ENCODE results near the gene NDUFS8. TPM values are rescaled to one million over a fixed set of nuclear protein-coding genes. Genes with fewer than 3 reads are reported as not detected.
"Not testable (repeated sequence)": the region's sequence is repeated elsewhere in the genome, so short reads cannot be mapped to it uniquely, and the experiment has no call there.

The NDUFS8 gene
- total RNA-seq = 100 to 1,000 TPM; 157 to 173 (median 159) TPM

DNA sequence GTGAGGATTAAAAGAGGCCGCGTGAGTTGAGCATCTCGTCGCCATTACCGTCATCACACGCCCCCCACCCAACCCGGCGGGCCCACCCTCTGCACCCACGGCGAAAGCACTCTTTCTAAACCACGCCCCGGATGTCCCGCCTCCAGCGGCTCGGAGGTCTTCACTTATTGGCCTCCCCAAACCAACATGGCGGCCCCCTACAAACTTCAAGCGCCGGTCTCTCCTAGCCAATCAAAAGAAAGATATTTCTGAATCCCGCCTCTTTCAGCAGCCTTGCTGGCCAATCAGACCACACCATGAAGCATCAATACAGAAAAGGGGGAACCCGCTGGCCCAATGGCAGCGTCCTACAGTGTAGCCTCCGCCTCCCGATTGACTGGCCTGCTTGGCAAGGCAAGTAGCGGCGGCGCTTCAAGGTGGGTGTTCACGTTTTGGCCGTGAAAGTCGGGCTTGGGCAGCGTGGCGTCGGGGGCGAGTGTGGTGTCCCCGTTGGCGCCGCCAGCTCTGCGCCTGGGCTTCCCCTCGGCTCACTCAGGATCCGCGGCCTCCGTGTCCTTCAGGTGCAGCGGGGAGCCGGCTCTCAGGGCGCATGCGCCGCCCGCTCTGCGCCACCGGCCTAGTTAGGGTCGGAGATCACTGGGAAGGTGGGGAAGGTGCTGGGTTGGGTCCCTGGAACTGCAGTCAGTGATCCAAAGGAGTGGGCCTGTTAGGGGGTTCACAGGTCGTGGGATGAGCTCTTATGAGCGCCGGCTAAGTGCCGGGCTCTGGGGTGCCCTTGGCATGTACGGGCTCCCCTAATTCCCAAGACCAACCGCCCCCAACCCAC is at the start of gene NDUFS8:
NDUFS8 (plus strand) TSS at position 364 of the 826 bp plus-strand sequence. CDS start 1,471 bp downstream, outside the sequence.
- peaks cover 2% of the 10 kb centered on the region for H3K36me3 Mint-ChIP-seq (ENCODE audit: insufficient read depth)
- peaks cover 22% of the 10 kb centered on the region for H3K4me1 Mint-ChIP-seq (ENCODE audit: low read depth)
- DNase-seq = peak; percentile 96
- H3K4me3 Mint-ChIP-seq = peak within 1 kb of the TSS; percentile 93
- peak; percentile 97 for ATAC-seq
- no peaks in the 10 kb centered on the region for H3K27me3 Mint-ChIP-seq (ENCODE audit: low read depth)
- no peaks in the 10 kb centered on the region for H3K9me3 Mint-ChIP-seq

DNA sequence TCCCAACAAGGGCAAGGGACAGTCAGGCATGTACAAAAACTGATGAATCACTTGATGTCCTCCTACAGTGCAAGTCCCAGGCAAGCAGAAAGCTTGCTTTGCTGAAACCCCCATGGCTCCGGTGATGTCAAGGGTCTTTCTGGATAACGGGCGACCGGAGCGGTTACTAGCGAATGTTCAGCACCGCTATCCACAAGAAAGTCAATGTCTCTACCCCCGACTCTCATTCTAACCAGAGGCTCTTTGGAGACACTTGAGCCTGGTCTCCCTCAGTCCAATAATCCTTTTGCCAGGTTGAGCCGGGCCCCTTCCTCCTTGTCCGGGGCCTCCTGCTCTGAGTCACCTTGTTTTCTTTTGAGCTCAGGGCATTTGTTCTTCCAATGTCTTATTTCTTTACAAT is 49.3 kb upstream of the NDUFS8 start:
- H3K27me3 Mint-ChIP-seq (ENCODE audit: low read depth) = peaks cover 26% of the 10 kb centered on the region
- not testable (repeated sequence) for H3K4me1 Mint-ChIP-seq (ENCODE audit: low read depth); H3K9me3 Mint-ChIP-seq; H3K4me3 Mint-ChIP-seq; DNase-seq; ATAC-seq; H3K36me3 Mint-ChIP-seq (ENCODE audit: insufficient read depth)

DNA sequence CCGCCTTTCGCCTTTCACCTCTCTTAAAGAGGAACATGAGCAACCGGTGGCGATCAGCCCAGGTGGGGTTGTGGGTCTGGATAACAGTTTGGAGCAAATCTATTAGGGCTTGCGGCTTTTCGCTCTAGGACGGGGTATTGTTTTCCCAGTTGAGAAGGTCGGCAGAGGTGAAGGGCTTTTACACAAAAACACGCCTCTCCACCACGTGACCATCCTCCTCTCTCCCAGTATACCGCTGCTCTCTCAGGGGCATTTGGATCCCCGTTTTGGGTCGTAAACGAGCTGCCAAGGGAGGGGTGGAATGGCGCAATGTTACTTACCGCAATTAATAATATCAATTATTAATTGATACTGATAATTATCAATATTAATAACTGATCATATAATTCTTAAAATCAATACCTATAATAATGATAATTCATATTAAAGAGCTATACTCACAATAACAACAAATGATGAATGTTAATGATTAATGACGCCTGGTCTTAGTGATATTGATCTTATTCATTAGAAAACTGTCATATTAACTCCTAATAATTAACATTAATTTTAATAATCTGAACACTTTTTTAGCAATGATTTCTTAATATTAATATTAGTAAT is 48.1 kb upstream of the NDUFS8 start:
- H3K27me3 Mint-ChIP-seq (ENCODE audit: low read depth) = peaks cover 21% of the 10 kb centered on the region

DNA sequence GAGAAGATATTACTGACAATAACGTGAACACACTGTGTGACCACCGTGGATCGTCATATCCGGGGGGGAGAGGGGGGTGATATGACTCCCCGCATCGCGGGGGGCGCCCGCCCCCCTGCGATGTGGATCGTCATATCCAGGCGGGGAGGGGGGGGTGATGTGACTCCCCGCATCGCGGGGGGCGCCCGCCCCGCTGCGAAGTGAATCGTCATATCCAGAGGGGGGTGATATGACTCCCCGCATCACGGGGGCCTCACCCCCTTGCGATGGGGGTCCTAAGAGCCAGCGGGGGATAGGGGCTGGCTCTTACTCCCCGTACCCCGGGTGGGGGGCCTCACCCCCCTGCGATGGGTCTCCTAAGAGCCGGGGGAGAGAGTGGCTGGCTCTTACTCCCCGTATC is 46.5 kb upstream of the NDUFS8 start:
- no peak for ATAC-seq
- Mint-ChIP-seq H3K36me3 (ENCODE audit: insufficient read depth) (no peaks in the 10 kb centered on the region), H3K27me3 (ENCODE audit: low read depth) (peaks cover 11% of the 10 kb centered on the region), H3K9me3 (no peaks in the 10 kb centered on the region), H3K4me1 (ENCODE audit: low read depth) (no peaks in the 10 kb centered on the region), H3K4me3 (no peak overlapping the region)
- DNase-seq = no peak

More for the DNA sequence above, 48.1 kb upstream of the NDUFS8 start:
- ATAC-seq; H3K36me3 Mint-ChIP-seq (ENCODE audit: insufficient read depth); H3K4me1 Mint-ChIP-seq (ENCODE audit: low read depth); H3K4me3 Mint-ChIP-seq; DNase-seq; H3K9me3 Mint-ChIP-seq: not testable (repeated sequence)

DNA sequence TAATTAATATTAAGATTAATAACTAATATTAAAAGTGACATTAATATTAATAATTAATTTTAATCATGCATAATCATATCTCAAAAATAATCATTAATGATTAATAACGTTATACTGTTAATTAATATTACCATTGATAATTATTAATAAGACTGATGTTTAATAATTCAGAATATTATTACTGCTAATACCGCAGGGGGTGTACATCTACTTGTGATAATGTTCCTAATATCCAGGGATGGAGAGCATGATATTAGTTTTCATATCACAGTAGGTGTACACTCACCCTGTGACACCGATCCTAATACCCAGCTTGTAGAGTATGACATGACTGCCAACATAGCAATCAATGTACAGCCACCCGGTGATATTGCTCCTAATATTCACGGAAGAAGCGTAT is 45.2 kb upstream of the NDUFS8 start:
- not testable (repeated sequence) for H3K9me3 Mint-ChIP-seq; H3K4me3 Mint-ChIP-seq; ATAC-seq; H3K4me1 Mint-ChIP-seq (ENCODE audit: low read depth); H3K36me3 Mint-ChIP-seq (ENCODE audit: insufficient read depth); H3K27me3 Mint-ChIP-seq (ENCODE audit: low read depth); DNase-seq

DNA sequence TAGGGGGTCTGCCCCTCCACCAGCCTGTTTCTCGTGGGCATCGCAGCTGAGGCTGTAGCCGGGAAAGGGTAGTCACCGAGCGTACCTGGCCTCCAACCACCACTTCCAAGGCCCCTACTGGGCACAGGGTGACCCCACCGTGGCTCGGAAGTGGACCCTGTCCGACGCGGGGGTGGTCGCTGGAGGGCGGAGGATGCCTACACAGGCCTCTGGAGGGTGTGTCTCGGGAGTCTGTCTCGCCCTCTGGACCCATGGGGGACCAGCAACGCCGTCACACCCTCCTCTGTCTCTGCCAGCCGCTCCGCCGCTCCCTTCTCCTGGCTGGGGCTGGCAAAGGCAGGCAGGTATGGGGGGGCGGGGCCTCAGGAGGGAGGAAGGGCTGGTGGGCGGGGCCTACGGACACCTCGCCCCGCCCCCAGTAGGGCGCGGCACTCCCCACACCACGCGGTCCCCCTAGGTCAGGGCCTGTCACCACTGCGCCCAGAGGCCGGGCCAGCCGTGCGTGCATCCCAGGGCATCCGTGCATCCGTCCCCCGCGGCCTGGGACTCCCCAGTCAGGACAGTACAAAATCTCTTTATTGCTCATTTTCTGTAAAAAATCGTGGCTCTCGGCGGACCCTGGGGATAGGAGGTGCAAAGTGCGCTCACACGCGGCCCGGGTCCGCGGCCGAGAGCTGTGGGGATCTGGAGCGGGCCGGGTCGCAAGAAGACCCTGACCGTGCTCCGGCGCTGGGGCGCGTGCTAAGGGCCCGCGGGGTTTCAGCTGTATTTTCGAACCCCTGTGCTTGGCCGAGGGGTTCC is 39.7 kb upstream of the NDUFS8 start:
- not testable (repeated sequence) for H3K36me3 Mint-ChIP-seq (ENCODE audit: insufficient read depth); H3K27me3 Mint-ChIP-seq (ENCODE audit: low read depth); H3K9me3 Mint-ChIP-seq; H3K4me1 Mint-ChIP-seq (ENCODE audit: low read depth); DNase-seq; H3K4me3 Mint-ChIP-seq
- ATAC-seq = peak in 1 of 2 donors; percentile 38

DNA sequence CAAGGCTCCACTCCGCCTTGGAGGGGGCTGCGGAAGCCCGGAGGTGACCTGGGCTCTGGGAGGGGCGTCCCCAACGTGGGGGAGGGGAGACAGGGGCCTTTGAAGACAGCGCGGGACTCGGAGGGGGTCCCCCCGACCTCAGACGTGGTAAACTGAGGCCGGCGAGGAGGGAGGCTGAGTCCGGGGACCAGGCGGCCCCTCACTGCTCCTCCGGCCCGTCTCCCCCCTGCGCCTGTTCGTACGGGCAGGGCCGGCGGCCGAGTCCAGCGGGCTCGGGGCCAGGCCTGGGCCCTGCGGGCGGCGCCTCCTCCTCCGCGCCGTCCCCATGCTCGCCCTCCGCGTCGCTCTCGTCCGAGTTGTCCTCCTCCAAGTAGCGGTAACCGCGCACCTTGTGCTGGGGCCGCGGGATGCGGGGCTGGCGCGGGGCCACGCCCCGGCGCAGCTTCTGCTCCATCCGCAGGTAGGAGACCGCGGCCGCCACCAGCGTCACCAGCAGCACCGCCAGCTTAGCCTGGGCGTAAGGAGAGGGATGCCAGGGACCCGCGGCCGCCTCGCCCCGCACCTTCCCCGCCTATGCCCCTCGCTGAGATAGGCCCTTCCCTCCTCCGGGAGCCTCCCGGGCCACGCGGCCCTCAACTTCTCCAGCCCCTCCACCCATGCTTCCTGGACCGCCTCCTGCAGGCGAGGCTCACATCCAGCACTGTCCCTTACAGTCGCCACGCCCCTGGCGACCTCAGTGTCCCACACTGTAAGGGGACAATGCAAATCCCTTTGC is 38.9 kb upstream of the NDUFS8 start:
- not testable (repeated sequence) for H3K9me3 Mint-ChIP-seq; H3K4me3 Mint-ChIP-seq; H3K27me3 Mint-ChIP-seq (ENCODE audit: low read depth); H3K4me1 Mint-ChIP-seq (ENCODE audit: low read depth); DNase-seq; ATAC-seq; H3K36me3 Mint-ChIP-seq (ENCODE audit: insufficient read depth)

DNA sequence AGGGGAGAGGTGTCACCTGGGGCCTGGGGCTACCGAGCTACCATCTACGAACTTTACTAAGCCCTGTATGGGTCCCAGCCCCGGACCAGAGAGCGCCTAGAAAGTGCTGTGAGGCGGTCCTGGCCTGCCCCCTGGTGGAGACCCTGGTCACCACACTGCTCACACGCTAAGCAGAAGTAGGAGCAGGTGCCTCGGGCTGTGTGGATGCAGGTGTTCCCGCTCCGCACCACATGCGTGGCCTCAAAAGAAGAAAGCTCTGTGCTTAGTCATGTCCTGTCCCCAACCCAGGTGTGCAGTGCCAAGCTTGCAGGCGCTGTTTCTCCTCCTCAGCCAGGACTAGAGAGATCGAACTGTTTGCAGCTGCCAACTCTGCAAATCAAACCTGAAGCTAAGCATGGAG is 36.7 kb upstream of the NDUFS8 start:
- H3K27me3 Mint-ChIP-seq (ENCODE audit: low read depth); H3K9me3 Mint-ChIP-seq; H3K36me3 Mint-ChIP-seq (ENCODE audit: insufficient read depth); ATAC-seq; H3K4me3 Mint-ChIP-seq: not testable (repeated sequence)
- DNase-seq = peak; percentile 44
- H3K4me1 Mint-ChIP-seq (ENCODE audit: low read depth) = peaks cover 23% of the 10 kb centered on the region

DNA sequence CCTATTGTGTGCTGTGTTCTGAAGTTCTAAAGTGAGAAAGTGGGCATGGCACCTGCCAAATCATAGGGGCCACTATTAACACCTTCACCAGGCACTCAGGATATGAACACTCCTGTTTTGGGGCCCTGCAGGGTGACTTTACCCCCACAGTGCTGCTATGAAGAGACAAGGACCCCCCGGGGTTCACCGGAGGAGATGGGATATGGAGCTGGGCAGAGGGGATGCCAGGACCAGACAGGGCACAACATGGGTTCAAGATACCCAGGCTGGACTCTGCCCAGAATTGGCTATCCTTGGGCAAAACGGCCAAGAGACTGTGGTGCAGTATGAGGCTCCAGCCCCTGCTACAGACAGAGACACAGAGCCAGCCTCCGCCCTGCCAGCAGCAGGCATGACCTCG is 36.1 kb upstream of the NDUFS8 start:
- H3K4me1 Mint-ChIP-seq (ENCODE audit: low read depth) = peaks cover 23% of the 10 kb centered on the region
- not testable (repeated sequence) for DNase-seq; H3K4me3 Mint-ChIP-seq; ATAC-seq; H3K36me3 Mint-ChIP-seq (ENCODE audit: insufficient read depth); H3K27me3 Mint-ChIP-seq (ENCODE audit: low read depth); H3K9me3 Mint-ChIP-seq

DNA sequence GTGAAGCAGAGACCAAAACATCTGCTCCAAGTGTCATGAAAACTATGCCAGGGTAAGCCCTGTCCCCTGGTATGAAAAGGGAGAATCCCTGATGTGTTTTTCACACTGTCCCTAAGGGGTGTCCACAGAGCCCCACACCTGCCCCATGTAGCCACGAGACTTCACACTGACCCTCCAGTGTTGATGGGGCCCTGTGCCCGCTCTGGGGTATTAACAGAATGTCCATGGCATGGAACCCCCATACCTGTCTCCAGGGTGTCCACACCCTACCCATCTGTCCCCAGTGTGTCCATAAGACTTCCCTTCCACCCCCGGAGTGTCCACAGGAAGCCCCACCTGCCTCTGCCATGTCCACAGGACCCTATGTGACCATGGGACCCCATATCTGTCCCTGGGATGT is 35.4 kb upstream of the NDUFS8 start:
- not testable (repeated sequence) for H3K9me3 Mint-ChIP-seq; H3K36me3 Mint-ChIP-seq (ENCODE audit: insufficient read depth); ATAC-seq; H3K4me3 Mint-ChIP-seq; DNase-seq; H3K27me3 Mint-ChIP-seq (ENCODE audit: low read depth)
- peaks cover 23% of the 10 kb centered on the region for H3K4me1 Mint-ChIP-seq (ENCODE audit: low read depth)

DNA sequence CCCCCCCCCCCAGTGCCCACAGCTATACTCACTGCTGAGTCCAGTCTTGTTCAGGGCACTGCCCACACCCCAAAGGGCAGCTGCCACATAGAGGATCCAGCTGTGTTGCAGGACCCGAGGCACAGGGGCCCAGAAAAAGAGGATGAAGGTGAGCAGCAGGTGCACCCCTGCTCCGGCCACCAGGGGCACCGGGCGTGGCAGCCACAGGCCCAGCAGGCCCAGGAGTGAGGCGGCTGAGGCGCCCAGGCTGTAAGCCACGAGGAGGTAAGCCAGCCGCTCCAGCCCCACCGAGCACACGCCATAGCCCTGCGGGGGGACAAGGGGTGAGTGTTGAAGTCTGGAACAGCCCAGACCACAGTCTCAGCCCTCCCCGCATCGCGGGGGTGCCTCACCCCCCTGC is 34.9 kb upstream of the NDUFS8 start:
- not testable (repeated sequence) for H3K36me3 Mint-ChIP-seq (ENCODE audit: insufficient read depth); ATAC-seq; H3K4me3 Mint-ChIP-seq; DNase-seq; H3K9me3 Mint-ChIP-seq; H3K27me3 Mint-ChIP-seq (ENCODE audit: low read depth)
- H3K4me1 Mint-ChIP-seq (ENCODE audit: low read depth) = peaks cover 23% of the 10 kb centered on the region

DNA sequence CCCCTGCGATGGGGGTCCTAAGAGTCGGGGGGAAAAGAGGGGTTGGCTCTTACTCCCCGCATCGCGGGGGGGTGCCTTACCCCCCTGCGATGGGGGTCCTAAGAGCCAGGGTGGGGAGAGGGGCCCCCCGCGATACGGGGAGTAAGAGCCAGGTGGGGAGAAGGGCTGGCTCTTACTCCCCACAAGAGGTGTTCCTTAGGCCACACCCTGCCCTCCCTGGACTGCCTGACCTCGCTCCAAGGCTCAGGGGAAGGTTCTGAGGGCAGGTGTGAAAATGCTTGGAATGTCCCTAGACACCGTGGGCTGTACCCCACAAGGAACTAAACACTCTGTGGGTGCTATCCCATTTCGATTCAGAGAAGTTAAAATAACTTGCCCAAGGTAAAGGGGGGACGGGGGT is 34.4 kb upstream of the NDUFS8 start:
- no peaks in the 10 kb centered on the region for H3K9me3 Mint-ChIP-seq
- peaks cover 2% of the 10 kb centered on the region for H3K27me3 Mint-ChIP-seq (ENCODE audit: low read depth)
- ATAC-seq (no peak), DNase-seq (no peak)
- H3K36me3 Mint-ChIP-seq (ENCODE audit: insufficient read depth) = peaks cover 7% of the 10 kb centered on the region
- H3K4me1 Mint-ChIP-seq (ENCODE audit: low read depth) = peaks cover 23% of the 10 kb centered on the region
- no peak overlapping the region for H3K4me3 Mint-ChIP-seq

DNA sequence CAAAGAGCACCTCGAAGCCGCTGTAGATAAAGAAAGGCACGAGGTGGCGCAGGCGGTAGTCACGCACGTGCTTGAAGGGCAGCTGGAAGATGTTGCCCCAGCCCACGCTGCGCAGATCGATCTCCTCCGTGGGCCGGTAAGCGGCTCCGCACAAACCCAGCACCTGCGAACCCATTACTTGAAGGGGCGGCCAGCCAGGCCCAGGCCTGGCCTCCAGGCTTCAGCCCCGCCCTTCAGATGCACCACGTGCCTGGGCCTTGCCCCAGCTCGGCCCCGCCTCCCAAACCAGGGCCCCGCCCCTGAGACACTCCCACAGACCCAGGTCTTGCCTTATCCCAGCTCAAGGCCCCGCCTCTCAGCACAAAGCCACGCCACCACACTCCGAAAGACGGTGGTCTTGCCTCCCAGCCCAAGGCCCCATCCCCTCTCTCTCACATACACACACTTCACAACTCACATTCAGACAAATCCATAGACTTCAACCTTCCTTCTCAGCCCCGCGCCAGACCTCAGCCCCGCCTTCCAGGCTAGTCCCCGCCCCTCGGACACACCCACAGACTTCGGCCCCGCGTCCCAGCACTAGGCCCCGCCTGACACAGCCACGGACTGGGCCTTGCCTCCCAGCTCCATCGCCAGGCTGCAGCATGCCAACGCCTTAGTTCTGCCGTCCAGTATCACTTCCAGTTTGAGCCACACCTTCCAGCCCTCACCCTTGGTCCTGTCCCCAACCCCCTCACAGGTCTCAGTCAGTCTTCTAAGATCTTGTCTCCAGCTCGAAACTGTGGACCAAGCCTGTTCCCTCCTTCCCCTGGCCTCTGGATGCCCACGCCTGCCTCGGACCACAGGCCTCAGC is 33.6 kb upstream of the NDUFS8 start:
- ATAC-seq (peak; percentile 72 to 83), DNase-seq (no peak)
- peaks cover 7% of the 10 kb centered on the region for H3K36me3 Mint-ChIP-seq (ENCODE audit: insufficient read depth)
- H3K27me3 Mint-ChIP-seq (ENCODE audit: low read depth) = peaks cover under 1% of the 10 kb centered on the region
- H3K4me3 Mint-ChIP-seq = no peak overlapping the region
- H3K4me1 Mint-ChIP-seq (ENCODE audit: low read depth) = peaks cover 23% of the 10 kb centered on the region
- H3K9me3 Mint-ChIP-seq = no peaks in the 10 kb centered on the region
